GM19324 (cell line): ENCODE measurements around the gene MICAL1.
A peak's percentile ranks its signal among the peaks of the same experiment; 100 is the strongest.

ENCODE experiments used
- ATAC-seq: cut with Tn5 transposase; IDR thresholded peaks from one replicate; pipeline ENCODE4 v1.9.1; 2021; ENCODE audit warnings: mild to moderate bottlenecking, moderate library complexity; ENCODE audit not compliant: unreplicated experiment, low FRiP score

The MICAL1 gene

DNA sequence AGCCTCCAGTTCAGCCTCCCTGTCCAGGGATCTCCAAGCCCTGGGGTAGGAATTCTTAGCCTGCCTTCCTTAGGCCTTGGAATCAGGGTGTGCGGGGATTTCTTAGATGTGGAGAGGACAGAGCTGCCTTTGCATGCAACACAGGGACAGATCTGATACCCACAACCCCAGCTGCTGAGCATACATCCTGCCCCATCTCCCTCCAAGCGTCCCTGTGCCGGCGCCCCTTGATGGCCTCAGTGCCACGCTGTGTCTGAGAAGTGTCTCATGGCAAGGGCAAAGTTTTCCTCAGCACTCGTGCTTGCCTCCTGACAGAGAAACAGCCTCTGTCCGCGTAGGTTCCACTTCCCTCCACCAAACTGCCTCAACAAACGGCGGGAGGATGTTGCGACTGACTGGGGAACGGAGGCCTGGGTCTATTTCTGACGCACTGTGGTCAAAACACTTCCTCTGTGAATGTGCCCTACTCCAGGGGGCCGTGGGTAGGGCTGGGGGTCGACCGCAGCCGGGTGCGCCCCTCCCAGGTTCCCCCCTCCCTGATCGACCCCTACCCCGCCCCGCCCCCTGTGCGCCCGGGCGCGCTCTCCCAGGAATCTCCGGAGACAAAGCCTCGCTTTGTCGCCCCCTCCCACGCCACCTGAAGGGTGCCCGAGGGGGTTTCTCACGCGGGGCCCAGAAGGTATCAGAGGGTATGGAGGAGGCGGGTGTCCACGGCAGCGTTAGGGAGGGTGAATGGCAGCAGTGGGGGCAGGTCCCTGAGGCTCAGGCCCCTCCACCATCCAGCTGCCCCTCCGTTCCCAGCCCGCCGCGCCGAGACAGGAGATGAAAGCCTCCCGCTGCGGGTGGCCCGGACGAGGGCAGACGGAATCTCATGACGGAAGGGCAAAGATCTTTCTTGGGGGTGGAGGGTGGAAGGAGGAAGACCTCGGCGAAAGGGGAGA is 806 bp downstream of the MICAL1 start:
- peak; percentile 29 for ATAC-seq

DNA sequence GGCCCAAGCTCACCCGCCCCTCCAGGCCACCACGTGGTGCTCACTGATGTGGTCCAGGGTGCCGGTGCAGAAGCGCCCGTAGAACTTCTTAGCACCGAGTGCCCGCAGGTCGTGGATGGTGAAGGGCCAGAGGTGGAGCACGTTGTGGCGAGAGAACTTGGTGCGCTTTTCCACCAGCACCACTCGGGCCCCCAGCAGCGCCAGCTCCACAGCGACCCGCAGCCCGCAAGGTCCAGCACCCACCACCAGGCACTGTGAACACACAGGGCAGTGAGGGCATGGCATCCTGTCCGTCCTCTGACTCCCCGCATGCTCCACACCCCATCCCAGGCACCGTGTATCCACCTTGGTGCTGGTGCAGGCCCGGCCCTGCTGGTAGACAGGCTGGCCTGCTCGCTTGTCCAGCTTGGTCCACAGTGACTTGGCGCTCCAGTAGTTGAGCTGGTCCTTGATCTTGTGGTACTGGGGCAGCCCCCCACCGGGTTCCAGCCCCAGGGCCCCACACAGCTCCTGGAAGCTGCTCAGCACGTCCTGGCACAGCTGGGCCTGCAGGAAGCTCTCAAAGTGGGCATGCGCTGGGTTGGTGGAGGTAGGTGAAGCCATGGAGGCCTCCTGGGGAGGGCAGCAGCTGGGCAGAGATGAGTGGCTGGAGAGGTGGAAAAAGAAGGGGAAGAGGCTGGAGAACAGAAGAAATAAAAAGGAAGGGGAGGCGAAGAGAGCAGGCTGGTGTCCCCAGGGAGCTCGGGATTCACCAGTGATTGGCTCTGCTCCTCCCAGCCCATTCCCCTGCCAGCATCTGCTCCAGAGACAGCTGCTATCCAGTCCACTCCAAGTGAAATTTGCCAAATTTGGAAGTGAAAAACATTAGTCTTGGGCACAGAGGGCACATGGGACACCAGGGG is 1.7 kb downstream of the MICAL1 start:
- no peak for ATAC-seq

DNA sequence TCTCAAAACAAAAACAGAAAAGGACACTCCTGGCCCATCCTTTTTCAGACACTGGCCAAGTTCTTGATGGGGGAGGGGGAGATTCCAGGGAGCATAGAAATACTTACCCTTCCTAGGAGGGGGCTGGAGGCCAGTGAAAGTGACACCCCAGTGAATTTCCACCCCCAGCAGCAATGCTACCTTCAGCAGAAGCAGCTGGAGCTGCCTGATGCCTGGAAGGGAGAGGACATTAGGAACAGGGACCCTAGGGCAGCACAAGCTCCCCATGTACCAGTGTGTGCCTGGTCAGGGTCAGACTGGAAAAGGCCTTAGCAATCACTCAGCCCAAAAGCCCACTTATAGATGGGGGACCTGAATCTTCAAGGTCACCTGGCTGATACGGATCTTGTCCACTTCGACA is 2.4 kb downstream of the MICAL1 start:
- ATAC-seq, result no peak

DNA sequence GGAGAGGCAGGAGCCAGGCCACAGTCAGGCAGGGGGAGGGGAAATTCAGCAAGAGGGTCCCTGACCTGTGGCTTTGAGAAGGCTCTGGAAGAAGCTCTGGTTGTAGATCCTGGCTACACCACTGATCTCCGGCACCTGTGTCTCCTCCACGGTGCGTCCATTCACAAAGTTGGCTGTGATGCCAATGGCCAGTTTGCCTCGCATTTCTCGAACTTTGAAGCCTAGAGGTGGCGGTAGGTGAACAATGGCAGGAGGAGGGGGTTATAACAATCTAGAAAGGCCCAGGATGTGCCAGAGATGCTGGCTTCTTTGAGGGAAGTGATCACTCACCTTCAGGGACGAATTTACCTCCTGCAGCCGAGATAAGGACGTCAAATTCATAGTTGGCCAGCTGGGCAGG is 3.4 kb downstream of the MICAL1 start:
- no peak for ATAC-seq

DNA sequence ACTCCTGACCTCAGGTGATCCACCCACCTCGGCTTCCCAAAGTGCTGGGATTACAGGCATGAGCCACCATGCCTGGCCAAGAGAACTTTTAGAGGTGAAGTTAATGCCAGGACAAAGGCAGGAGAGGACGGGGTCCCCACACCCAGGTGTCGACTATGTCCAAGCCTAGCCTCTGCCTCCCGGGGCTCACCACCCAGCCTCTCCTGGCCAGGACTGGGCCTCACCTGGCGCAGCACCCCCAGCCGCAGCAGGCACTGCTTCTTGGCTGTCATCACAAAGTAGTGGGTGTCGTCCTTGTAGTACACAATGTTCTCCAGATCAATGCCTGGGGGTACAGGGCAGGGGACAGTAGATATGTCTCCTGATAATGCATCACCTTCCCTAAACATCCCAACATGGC is 4.2 kb downstream of the MICAL1 start:
- no peak for ATAC-seq

DNA sequence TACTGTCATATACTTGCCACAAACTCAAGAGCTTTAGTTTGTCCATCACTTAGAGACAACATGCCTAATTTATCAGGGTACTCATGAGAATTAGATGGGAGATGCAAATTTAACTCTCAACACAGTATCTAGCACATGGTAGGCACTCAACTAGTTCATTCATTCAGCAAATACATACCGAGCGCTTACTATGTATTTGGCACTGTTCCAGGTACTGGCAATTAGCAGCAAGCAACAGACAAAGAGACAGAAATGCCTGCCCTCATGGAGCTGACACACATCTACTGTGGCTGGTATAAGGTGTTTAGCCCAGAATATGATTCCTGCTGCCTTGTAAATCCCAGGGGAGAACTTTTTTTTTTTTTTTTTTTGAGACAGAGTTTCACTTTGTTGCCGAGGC is 4.8 kb downstream of the MICAL1 start:
- ATAC-seq, result no peak

DNA sequence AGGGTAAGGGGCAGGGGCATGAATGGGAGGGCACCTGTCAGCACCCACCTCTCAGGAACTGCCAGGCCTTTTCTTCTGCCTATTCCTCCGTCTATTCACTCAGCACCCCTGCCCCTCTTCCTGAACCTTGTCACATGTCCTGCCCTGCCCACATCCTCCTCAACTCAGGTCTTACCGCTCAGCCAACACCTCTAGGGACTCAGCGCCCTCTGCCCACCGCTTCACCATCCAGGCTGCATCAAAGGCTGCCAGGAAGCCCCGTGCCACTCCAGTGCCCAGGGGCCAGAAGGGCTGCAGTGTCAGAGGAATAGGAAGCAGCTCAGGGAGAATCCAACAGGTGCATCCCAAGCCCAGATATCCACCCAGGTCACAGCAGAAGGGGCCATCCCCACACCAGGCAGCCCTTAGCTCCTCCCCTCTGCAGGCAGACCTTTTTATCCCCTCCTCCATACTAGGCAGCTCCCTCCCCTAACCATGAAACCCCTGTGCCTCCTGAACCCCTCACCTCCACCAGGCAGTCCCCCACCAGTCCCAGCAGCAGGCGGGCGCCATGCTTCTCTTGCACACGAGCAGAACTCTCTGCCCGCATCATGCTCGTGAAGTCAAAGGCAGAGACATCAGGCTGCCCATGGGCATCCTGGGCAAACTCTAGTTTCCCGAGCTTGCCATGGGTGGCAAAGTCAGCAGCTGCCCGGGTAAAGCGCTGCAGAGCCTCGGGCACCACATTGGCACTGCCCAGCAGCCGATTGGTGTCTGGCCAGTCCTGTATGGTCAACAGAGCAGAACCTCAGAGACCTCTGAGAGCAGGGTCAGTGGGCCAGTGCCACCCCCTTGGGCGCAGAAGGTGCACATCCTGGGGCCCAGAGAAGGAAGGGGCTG is 5.5 kb downstream of the MICAL1 start:
- ATAC-seq, result no peak

DNA sequence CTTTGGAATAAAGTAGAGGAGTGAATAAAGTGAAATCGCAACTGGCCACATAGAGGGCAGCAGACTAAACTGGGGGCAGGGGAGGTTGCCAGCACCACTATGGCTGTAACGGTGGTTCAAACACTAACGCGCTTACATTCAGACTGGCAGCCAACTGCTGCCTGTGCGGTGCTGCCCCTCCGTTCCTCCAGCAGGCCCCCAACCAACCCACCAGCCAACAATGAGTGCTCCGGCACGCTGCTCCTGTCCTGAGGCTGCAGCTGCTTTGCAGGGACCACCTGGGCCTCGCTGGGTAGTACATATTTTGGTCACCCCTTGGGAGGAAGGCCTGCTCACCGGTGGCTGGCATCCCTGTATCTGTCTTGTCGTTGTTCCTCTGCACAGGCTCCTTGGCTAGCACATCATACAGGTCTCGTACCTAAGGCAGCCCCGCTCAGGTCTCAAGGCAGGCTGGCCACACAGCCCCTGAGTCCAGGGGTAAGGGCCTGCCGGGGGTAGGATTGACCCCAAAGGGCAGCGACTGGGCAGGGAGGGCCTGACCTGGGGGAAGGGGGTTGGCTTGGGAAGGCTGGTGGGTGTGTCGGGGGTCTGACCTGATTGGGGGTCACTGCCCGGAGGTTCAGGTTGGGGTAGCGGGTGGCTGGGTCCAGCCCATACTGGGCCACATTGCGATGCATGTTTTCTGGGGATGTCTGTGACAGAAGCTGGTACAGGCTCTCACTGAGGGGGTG is 6.3 kb downstream of the MICAL1 start:
- ATAC-seq, result no peak

DNA sequence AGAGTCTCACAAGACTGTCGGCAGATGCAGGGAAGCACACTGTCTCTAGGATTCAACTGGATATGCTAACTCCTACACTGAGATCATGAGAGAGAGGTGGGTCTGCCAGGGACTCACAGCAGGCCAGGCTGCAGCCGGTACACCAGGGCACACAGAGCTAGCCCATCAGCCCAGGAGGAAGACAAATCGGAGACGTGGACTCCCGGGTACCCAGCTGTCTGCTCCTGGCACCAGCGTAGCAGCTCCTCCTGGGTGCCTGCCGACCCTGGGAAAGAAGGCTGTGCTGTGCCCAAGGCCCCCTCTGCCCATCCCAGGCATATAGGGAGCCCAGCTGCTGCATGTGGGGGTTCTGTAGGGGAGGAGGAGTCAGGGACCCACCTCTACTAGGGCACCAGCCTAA is 7.0 kb downstream of the MICAL1 start:
- no peak for ATAC-seq

DNA sequence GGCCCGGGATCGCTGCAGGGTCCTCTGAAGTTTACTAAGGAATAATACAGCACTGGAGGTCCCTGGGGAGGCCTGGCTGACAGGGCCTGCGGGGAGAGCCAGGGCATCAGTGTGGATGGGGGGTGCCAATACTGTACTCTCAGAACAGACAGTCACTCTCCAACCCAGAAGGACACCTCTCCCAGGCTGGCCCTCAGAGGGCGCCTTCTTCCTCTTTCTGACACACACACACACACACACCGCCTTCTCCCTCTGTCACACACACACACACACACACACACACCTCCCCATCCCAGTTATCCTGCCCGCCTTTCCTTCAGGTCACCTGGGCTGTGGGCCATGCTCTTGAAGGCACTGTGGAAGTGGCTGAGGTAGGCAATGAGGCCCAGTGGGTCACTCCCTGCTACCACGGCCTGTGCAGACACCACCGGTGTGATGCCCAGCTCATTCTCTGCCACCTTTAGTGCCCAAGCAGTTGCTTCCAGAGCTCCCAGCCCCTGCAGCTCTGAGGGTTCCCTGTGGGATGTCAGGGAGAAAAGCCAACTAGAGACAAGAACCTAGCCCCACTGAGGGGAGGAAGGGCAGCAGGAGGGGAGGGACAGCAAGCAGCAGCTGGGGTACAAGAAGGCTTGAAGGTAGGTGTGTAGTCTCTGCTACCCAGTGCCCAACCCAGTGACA is 7.6 kb downstream of the MICAL1 start:
- no peak for ATAC-seq

DNA sequence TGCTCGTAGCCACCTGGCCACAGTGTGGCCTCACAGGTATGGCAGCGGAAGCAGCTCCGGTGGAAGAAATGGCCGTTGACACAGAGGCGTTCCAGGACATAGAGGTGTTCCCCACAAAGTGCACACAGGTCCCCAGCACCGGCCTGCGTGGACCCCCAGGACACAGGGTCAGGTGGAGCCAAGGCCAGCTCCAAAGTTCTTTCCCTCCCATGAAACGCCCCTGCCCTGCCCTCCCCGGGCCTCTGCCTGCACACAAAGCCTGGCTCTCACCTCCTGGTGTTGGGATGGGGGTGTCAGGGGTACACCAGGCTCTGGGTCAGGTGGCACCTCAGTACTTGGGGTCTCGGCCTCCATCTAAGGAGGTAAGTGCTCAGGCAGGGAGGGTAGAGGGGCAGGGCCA is 8.5 kb downstream of the MICAL1 start:
- ATAC-seq, result no peak

DNA sequence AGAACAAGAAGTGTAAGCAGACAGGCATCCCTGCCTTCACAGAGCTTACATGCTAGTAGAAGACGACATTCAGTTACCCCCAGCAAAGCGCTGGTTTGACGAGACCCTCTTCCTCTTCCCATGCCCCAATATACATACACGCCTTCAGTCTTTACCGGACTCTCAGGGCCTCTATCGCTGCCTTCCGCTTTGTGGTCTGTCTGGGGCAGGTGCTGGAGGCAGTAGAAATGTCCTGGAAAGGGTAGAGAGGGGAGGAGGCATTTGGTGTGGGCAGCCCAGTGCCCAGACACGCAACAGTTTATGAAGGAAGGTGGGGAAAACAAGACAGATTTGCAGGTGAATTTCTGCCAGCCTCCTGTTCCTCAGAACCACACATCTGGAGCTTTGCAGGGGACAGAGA is 9.0 kb downstream of the MICAL1 start:
- no peak for ATAC-seq

DNA sequence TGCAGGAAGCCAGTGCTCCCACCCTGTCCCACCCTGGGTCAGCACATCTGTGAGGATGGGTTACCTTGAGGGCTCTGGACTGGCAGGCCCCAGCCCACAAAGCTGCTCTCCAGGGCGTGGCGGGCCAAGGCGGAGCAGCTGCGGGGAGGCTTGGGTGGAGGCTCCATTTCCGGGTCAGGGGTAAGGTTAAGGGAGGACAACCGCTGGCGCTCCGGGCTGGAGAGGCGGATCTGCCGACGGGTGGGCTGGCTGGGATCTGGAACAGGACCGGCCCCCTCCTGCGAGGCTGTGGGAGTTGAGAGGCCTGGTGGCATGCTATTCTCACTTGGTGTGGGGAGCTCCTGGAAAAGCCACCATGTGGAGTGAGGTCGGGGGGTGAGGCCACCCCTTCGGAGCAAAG is 9.5 kb downstream of the MICAL1 start:
- ATAC-seq, result no peak

DNA sequence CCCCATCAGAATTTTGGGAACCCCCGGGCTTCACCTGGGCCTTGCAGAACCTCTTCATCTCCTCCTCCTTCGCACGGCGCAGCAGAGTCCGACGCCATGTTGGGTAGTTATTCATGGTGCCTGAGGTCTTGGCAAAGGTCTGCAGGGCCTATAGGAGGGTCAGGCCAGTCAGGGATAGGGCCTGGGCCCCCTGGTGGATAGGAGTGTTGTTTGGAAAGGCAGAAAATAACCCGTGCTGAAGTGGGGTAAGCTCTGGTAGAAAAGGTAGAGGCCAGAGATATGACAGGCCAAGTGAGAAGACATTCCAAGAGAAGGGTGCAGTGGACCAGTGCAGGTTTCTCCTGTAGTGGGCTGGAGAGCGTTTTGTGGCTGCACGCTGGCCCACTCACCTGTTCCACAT is 10.2 kb downstream of the MICAL1 start:
- ATAC-seq, result no peak

DNA sequence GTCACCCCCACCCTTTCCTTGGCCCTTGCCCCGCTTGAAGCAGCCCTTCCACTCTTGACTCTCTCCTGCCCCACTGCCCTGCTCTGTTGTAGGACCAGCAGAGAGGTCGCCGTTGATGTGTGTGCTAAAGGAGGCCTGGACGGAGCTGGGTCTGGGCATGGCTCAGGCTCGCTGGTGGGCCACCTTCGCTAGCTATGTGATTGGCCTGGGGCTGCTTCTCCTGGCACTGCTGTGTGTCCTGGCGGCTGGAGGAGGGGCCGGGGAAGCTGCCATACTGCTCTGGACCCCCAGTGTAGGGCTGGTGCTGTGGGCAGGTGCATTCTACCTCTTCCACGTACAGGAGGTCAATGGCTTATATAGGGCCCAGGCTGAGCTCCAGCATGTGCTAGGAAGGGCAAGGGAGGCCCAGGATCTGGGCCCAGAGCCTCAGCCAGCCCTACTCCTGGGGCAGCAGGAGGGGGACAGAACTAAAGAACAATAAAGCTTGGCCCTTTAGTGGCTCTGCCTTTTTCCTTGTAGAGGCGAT is 12.1 kb downstream of the MICAL1 start:
- no peak for ATAC-seq

DNA sequence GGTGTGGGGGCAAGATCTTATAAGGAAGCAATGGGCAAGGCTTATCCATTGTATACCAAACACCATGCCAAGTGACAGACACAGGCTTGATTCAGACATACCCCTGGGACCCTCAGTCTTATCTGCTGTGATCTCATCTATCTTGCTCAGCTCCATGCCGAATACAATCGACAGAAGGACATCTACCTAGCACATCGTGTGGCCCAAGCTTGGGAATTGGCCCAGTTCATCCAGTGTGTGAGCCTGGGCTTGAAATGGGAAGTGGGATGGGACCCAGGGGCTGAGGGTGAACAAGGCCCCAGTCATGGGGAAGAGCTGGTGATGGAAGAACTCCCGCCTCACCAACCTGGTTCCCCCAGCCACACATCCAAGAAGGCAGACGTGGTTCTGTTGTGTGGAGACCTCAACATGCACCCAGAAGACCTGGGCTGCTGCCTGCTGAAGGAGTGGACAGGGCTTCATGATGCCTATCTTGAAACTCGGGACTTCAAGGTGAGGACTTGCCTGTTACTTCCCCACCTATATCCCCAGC is 13.1 kb downstream of the MICAL1 start:
- ATAC-seq, result no peak

DNA sequence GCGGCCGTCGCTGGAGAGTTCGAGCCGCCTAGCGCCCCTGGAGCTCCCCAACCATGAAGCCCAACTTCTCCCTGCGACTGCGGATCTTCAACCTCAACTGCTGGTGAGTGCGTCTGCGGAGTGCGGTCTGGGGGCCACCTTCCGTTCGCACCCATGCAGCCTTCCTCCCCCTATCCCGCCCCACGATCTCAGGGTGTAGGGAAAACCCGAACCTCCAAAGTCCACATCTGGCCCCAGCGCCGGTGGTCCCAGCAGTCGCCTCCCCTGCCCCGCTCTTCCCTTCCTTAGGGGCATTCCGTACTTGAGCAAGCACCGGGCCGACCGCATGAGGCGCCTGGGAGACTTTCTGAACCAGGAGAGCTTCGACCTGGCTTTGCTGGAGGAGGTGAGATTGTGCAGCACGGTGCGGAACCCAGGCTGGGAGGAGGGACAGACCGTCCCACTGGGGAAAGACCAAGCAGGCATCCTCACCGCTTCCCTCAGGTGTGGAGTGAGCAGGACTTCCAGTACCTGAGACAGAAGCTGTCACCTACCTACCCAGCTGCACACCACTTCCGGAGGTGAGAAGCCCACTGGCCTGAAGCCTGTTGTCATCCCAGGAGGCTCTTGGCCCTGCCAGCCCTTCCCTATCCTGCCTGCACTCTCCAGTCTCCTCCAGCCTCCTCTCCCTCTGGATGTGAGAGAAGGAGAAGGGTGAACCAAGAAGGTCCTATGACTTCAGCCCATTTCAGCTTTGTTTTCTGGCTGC is 14.3 kb downstream of the MICAL1 start:
- ATAC-seq, result peak; percentile 3
